GM12875 (cell line): ENCODE data around the gene RTEL1.
"Not testable (repeated sequence)": the region's sequence is repeated elsewhere in the genome, so short reads cannot be mapped to it uniquely, and the experiment has no call there.

ENCODE experiments used
- H3K4me3 ChIP-seq: one replicate; pipeline ENCODE4 v1.5.1; 2011; ENCODE audit warnings: low read depth, low read length, control low read depth
- CTCF ChIP-seq: IDR thresholded peaks from 2 replicates; pipeline ENCODE4 v1.5.1; 2011; ENCODE audit warnings: low read depth, mild to moderate bottlenecking, control low read depth, inconsistent platforms, low read length, moderate library complexity, borderline replicate concordance; ENCODE audit not compliant: insufficient read depth

The RTEL1 gene

DNA sequence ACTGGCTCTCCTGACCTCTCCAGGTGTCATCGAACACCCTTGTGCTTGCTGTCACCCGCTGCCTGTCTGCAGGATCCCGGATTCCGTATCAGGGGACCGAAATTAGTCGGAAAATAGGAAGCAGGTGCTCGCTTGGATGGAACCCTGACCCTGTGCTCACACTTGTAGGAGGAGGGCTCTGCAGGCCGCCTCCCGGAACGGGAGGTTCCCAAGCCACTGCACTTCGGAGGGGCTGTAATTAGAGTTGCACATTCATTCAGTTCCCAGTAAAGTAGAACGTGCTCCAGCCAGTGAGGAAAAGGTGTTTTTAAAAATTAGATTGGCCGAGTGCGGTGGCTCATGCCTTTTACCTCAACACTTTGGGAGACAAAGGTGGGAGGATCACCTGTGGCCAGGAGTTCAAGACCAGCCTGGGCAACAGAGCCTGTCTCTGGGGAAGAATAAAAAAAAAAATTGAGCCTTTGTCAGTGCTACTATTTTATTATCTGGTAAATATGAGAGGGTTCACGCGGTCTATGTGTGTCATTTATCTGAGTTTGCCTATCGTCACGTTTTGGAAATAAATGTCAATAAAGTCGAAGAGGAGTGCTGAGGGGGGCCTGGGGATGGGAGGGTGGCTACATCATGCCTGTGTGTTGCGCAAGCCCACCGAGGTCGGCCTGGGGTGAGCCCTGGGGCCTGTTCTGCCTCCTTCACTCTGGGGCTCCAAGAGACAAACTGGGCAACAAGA lies 29.7 kb upstream of the RTEL1 start:
- peak overlapping the region; percentile 95 for H3K4me3 ChIP-seq
- no peak for TF ChIP-seq CTCF

DNA sequence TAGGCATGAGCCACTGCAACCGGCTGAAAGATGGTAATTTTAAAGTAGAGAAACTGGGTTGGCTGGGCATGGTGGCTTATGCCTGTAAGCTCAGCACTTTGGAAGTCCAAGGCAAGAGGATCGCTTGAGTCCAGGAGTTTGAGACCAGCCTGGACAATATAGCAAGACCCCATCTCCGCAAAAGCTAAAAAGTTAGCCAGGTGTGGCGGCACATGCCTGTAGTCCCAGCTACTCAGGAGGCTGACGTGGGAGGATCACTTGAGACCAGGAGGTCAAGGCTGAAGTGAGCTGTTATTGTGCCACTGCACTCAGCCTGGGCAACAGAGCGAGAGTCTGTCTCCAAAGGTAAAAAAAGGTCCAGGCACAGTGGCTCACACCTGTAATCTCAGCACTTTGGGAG lies 27.2 kb upstream of the RTEL1 start:
- not testable (repeated sequence) for H3K4me3 ChIP-seq

DNA sequence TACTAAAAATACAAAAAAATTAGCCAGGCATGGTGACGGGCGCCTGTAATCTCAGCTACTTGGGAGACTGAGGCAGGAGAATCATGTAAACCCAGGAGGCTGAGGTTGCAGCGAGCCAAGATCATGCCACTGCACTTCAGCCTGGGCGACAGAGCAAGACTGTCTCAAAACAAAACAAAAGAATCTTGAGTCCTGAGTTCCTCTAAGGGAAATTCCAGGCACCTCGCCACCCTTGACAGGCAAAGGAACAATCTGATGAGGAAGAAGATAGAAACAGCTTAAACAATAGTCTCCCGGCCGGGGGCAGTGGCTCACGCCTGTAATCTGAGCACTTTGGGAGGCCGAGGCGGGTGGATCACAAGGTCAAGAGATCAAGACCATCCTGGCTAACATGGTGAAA lies 26.7 kb upstream of the RTEL1 start:
- not testable (repeated sequence) for H3K4me3 ChIP-seq

DNA sequence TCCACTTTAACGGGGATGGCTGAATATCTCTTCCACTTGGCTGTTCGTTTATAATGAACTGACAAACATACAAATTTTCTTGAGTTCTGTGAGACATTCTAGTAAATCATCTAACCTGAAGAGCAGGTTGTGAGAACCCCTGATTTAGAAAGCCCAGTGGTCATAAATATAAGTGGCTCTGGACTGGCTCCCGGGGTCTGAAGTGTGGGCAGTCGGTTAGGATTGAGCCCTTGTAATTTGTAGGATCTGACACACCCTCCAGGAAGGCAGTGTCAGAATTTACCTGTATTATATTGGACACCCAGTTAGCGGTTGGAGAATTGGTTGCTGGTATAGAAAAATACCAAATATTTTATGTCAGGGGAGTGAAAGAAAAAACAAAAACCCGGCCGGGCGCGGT lies 24.4 kb upstream of the RTEL1 start:
- TF ChIP-seq CTCF = no peak
- no peak overlapping the region for H3K4me3 ChIP-seq

DNA sequence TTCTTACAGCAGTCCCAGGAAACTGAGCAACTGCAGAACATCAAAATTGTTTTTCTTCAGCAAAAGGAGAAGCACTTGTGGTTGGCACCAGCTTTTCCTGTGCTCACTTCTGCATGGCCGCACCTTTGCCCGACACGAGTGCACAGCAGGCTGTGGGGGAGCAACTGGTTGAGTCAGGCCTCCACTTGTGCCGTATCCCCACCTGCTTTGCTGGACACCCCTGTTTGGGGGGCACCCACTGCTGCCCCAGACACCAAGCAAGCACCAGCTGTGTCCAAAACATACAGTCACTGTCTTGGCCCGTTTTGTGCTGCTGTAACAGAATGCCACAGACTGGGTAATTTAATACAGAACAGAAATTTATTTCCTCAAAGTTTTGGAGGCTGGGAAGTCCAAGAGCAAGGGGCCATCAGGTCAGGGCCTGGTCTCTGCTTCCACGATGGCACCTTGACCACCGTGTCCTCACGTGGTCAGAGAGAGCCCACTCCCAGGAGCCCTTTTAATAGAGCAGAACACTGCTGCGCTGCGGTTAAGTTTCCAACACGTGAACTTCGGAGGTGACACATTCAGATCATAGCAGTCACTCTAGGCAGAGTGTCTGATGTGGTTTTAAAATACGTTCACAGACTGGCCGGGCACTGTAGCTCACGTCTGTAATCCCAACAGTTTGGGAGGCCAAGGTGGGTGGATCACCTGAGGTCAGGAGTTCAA lies 22.5 kb upstream of the RTEL1 start:
- no peak for TF ChIP-seq CTCF
- H3K4me3 ChIP-seq = no peak overlapping the region

GRCh38 chr20:63636752-63637628 lies 21.1 kb upstream of the RTEL1 start:
- TF ChIP-seq CTCF = no peak
- no peak overlapping the region for H3K4me3 ChIP-seq

DNA sequence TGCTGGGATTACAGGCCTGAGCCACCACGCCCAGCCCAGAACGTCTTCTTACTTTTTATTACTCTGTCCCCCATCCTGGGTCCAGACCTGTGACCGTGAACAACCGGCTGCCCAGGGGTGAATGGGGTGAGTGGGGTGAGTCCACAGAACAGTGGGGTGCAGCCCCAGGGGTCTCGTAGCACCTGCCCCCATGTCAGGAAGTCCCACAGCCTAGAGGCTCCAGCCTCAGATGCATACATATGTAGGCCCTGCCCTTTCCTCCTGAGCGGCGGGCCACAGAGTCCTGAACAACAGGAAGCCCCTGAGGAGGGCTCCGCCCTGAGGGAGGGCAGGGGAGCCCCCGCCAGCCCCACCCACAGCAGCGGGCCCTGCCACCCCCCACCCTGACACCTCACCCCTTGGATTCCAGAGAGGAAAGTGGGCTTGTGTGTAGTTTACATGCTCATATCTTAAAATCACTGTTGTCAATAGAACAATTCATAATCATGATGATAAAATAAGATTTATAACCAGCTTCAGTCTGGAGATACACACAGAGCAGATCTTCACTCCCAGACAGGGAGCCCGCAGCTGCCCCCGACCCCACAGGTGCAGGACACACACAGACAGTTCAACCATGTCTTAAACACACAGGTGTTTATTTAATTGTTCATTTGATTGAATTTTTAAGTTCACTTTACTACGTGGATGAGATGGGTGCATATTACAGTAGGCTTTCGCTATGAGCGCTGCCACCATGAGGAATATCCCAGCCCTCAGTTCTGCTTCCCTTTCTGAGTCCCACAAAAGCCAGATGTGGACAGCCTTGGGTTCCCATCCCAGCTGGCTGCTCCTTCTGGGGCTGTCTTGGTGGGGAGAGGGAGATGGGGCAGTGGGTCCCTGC lies 18.8 kb upstream of the RTEL1 start:
- H3K4me3 ChIP-seq = no peak overlapping the region
- no peak for TF ChIP-seq CTCF
